GM13976 (cell line): ENCODE measurements around the gene GLI3.

Experiments used
- DNase-seq: peaks from one replicate; pipeline ENCODE4 v3.0.0; 2012; ENCODE audit warnings: low spot score
- in situ Hi-C: fragments of 300-500 bp; cut with MboI; formaldehyde crosslinking; loops from one replicate; pipeline ENCODE4 v1.12.0; 2022; ENCODE audit warnings: low sequenced_read_pairs, mixed read lengths, inconsistent platforms; ENCODE audit not compliant: unreplicated experiment
- TF ChIP-seq, protein P1 (sequence below): IDR thresholded peaks from 2 replicates; pipeline ENCODE4 v1.5.1; 2012; ENCODE audit warnings: borderline replicate concordance, mild to moderate bottlenecking; ENCODE audit not compliant: insufficient read depth; ENCODE audit errors: extremely low read depth, missing control alignments, control extremely low read depth

GLI3 gene

DNA sequence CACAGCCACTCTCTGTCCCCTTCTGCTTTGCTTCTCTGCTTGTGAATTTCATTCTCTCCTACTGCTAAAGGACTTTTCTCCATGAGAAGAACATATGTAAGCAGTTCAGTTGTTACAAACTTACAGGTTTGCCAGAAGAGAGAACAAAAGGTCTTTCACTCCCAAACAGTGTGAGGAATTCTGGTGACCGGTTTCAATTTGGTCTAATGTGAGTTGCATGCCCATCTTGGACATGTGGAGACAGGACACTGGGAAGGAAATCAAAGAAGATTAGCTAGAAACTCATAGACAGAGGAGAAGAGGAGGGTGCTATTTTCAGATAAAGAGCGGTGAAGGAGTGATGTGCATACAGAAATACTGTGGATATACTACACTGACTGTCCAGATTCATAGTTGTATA is 324.6 kb downstream of the GLI3 start:
- in situ Hi-C loops, result no loop called here
- no peak for DNase-seq
- TF ChIP-seq, protein P1, sequence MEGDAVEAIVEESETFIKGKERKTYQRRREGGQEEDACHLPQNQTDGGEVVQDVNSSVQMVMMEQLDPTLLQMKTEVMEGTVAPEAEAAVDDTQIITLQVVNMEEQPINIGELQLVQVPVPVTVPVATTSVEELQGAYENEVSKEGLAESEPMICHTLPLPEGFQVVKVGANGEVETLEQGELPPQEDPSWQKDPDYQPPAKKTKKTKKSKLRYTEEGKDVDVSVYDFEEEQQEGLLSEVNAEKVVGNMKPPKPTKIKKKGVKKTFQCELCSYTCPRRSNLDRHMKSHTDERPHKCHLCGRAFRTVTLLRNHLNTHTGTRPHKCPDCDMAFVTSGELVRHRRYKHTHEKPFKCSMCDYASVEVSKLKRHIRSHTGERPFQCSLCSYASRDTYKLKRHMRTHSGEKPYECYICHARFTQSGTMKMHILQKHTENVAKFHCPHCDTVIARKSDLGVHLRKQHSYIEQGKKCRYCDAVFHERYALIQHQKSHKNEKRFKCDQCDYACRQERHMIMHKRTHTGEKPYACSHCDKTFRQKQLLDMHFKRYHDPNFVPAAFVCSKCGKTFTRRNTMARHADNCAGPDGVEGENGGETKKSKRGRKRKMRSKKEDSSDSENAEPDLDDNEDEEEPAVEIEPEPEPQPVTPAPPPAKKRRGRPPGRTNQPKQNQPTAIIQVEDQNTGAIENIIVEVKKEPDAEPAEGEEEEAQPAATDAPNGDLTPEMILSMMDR, result no peak

DNA sequence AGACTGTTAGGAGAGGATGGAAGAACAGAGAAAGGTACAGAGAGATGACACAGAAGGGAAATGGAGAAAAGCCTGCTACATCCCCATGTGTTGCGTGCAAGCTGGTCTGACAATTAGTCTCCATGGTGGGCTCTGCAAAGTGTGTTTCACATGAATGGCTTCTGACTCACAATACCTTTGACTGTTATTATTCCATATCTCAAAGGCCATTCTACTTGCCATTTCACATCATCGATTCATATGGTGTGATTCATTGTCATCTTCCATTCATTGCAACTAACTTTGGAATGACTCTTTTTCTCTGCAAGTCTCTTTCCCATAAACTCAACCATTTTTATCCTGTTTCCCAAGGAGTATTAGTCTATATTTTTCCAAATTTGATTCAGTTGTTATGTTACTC is 325.2 kb downstream of the GLI3 start:
- DNase-seq, result no peak
- in situ Hi-C loops, result no loop called here
- TF ChIP-seq, protein P1, result no peak
